Stimulated activated CD8-positive, alpha-beta memory T cell treated with anti-CD3 and anti-CD28 coated beads, Interleukin-12 subunit alpha, Interleukin-12 subunit beta, amount 100 ng/mL, for 24 hours (primary cell): ENCODE data around the gene CHCHD3.
"Not testable (repeated sequence)": the region's sequence is repeated elsewhere in the genome, so short reads cannot be mapped to it uniquely, and the experiment has no call there.

Experiments
- DNase-seq: peaks from one replicate; pipeline ENCODE4 v3.0.0-alpha.2; 2020; ENCODE audit errors: extremely low read depth

The CHCHD3 gene

GRCh38 chr7:133003052-133003910 lies 78.6 kb downstream of the CHCHD3 start:
- DNase-seq = no peak

- no peak for DNase-seq
Measured at GRCh38 chr7:133001727-133002126, 80.2 kb downstream of the CHCHD3 start.

GRCh38 chr7:132999845-133000244 lies 82.0 kb downstream of the CHCHD3 start:
- DNase-seq = no peak

GRCh38 chr7:132998763-132999162 lies 83.1 kb downstream of the CHCHD3 start:
- DNase-seq = no peak

GRCh38 chr7:132997505-132997904 lies 84.4 kb downstream of the CHCHD3 start:
- no peak for DNase-seq

GRCh38 chr7:132996581-132997242 lies 85.2 kb downstream of the CHCHD3 start:
- DNase-seq = no peak

- DNase-seq = no peak
Measured at GRCh38 chr7:132993377-132994013, 88.4 kb downstream of the CHCHD3 start.

GRCh38 chr7:132991615-132992587 lies 90.0 kb downstream of the CHCHD3 start:
- no peak for DNase-seq

- DNase-seq = no peak
Measured at GRCh38 chr7:132988117-132988516, 93.8 kb downstream of the CHCHD3 start.

- DNase-seq = no peak
Measured at GRCh38 chr7:132980402-132980801, 101.5 kb downstream of the CHCHD3 start.

GRCh38 chr7:132979524-132979923 lies 102.4 kb downstream of the CHCHD3 start:
- no peak for DNase-seq

GRCh38 chr7:132977234-132977633 lies 104.7 kb downstream of the CHCHD3 start:
- no peak for DNase-seq

GRCh38 chr7:132972745-132973144 lies 109.1 kb downstream of the CHCHD3 start:
- DNase-seq = no peak

GRCh38 chr7:132970257-132970656 lies 111.6 kb downstream of the CHCHD3 start:
- DNase-seq = no peak

- DNase-seq = no peak
Measured at GRCh38 chr7:132969520-132969919, 112.4 kb downstream of the CHCHD3 start.

- not testable (repeated sequence) for DNase-seq
Measured at GRCh38 chr7:132967470-132967848, 114.4 kb downstream of the CHCHD3 start.

GRCh38 chr7:132966754-132967469 lies 115.0 kb downstream of the CHCHD3 start:
- DNase-seq = no peak

GRCh38 chr7:132965951-132966350 lies 115.9 kb downstream of the CHCHD3 start:
- DNase-seq = no peak

GRCh38 chr7:132964876-132965275 lies 117.0 kb downstream of the CHCHD3 start:
- no peak for DNase-seq

- no peak for DNase-seq
Measured at GRCh38 chr7:132959891-132960290, 122.0 kb downstream of the CHCHD3 start.

- no peak for DNase-seq
Measured at GRCh38 chr7:132956556-132956955, 125.3 kb downstream of the CHCHD3 start.
